WTC11 (cell line): ENCODE measurements around the gene CX3CR1. TPM values are rescaled to one million over a fixed set of nuclear protein-coding genes. Genes with fewer than 3 reads are reported as not detected.
"Not testable (repeated sequence)": the region's sequence is repeated elsewhere in the genome, so short reads cannot be mapped to it uniquely, and the experiment has no call there.

Experiments
- ATAC-seq: fragments of 200-7000 bp; cut with Tn5 transposase; 2 replicates; pipeline ENCODE4 v1.10.0; 2021; ENCODE audit warnings: mild to moderate bottlenecking, moderate library complexity
- CTCF ChIA-PET: fragments of 300-600 bp; sonication (Branson Sonifier 250); formaldehyde crosslinking; loops from one replicate; lab custom pipeline; 2021; ENCODE audit warnings: antibody characterized with exemption; lab: Charles Lee
- POLR2A ChIA-PET: fragments of 350-600 bp; sonication (Branson Sonifier 250); formaldehyde crosslinking; loops from one replicate; lab custom pipeline; 2021; ENCODE audit warnings: antibody characterized with exemption; lab: Charles Lee
- DNase-seq: peaks from one replicate; pipeline ENCODE4 v3.0.0; 2021; ENCODE audit warnings: low spot score
- H3K27ac Mint-ChIP-seq: 2 replicates; pipeline ENCODE4 v1.8.0; 2021; ENCODE audit warnings: mixed read lengths
- H3K27me3 Mint-ChIP-seq: 2 replicates; pipeline ENCODE4 v1.8.0; 2021; ENCODE audit warnings: low read depth, mild to moderate bottlenecking, moderate library complexity, mixed read lengths
- H3K36me3 Mint-ChIP-seq: 2 replicates; pipeline ENCODE4 v1.8.0; 2021; ENCODE audit warnings: mixed read lengths
- H3K4me1 Mint-ChIP-seq: 2 replicates; pipeline ENCODE4 v1.8.0; 2022; ENCODE audit warnings: mixed read lengths
- H3K4me3 Mint-ChIP-seq: 2 replicates; pipeline ENCODE4 v1.8.0; 2021; ENCODE audit warnings: mild to moderate bottlenecking, moderate library complexity, mixed read lengths
- H3K9me3 Mint-ChIP-seq: 2 replicates; pipeline ENCODE4 v1.8.0; 2021; ENCODE audit warnings: mixed read lengths
- ATF1 ChIP-seq: sonication (generic); formaldehyde crosslinking; IDR thresholded peaks from 2 replicates; pipeline ENCODE4 v1.8.1; 2023; ENCODE audit warnings: mild to moderate bottlenecking, moderate library complexity, missing genetic modification reagents
- CBFB ChIP-seq: sonication (generic); formaldehyde crosslinking; IDR thresholded peaks from 2 replicates; pipeline ENCODE4 v1.8.1; 2022; ENCODE audit warnings: mild to moderate bottlenecking, low read depth, missing genetic modification reagents
- FOXP1 ChIP-seq: sonication (generic); formaldehyde crosslinking; IDR thresholded peaks from 2 replicates; pipeline ENCODE4 v1.8.0; 2022; ENCODE audit warnings: missing genetic modification reagents, mild to moderate bottlenecking, moderate library complexity, borderline replicate concordance
- GABPB1 ChIP-seq: sonication (generic); formaldehyde crosslinking; IDR thresholded peaks from 2 replicates; pipeline ENCODE4 v1.8.1; 2023; ENCODE audit warnings: mild to moderate bottlenecking, missing genetic modification reagents
- GTF2I ChIP-seq: fragments of 250-450 bp; sonication (Bioruptor Pico); conservative IDR thresholded peaks from 2 replicates; pipeline ENCODE4 v1.4.0; 2021; ENCODE audit warnings: mild to moderate bottlenecking
- KAT7 ChIP-seq: sonication (generic); formaldehyde crosslinking; IDR thresholded peaks from 2 replicates; pipeline ENCODE4 v1.8.1; 2023; ENCODE audit warnings: missing genetic modification reagents, mild to moderate bottlenecking, borderline replicate concordance
- NR3C1 ChIP-seq: sonication (generic); formaldehyde crosslinking; conservative IDR thresholded peaks from 2 replicates; pipeline ENCODE4 v1.8.1; 2023; ENCODE audit warnings: low read depth, mild to moderate bottlenecking, missing genetic modification reagents
- OVOL2 ChIP-seq: fragments of 250-450 bp; sonication (Bioruptor Pico); IDR thresholded peaks from 2 replicates; pipeline ENCODE4 v1.9.0; 2021; ENCODE audit warnings: mild to moderate bottlenecking, borderline replicate concordance
- PRRX2 ChIP-seq: fragments of 250-450 bp; sonication (Bioruptor Pico); IDR thresholded peaks from 2 replicates; pipeline ENCODE4 v1.8.0; 2021; ENCODE audit warnings: mild to moderate bottlenecking
- RORB ChIP-seq: fragments of 250-450 bp; sonication (Bioruptor Pico); IDR thresholded peaks from 2 replicates; pipeline ENCODE4 v1.9.0; 2021; ENCODE audit warnings: mild to moderate bottlenecking
- TEAD1 ChIP-seq: sonication (generic); formaldehyde crosslinking; IDR thresholded peaks from 2 replicates; pipeline ENCODE4 v1.8.0; 2022; ENCODE audit warnings: mild to moderate bottlenecking, missing genetic modification reagents
- ZNF219 ChIP-seq: sonication (generic); formaldehyde crosslinking; IDR thresholded peaks from 2 replicates; pipeline ENCODE4 v1.8.0; 2023; ENCODE audit warnings: missing genetic modification reagents, mild to moderate bottlenecking, borderline replicate concordance
- total RNA-seq: library from RNA; stranded (reverse); gene quantifications from 3 replicates; pipeline ENCODE4 v1.2.3, GENCODE V29; 2021
- TF ChIP-seq, protein P1 (sequence below): sonication (generic); formaldehyde crosslinking; IDR thresholded peaks from 2 replicates; pipeline ENCODE4 v1.8.1; 2023; ENCODE audit warnings: mild to moderate bottlenecking, missing genetic modification reagents
- TF ChIP-seq, protein P2 (sequence below): fragments of 250-450 bp; sonication (Bioruptor Pico); IDR thresholded peaks from 2 replicates; pipeline ENCODE4 v2.1.2; 2022; ENCODE audit warnings: mild to moderate bottlenecking, moderate library complexity
- TF ChIP-seq, protein P3 (sequence below): fragments of 250-450 bp; sonication (Bioruptor Pico); IDR thresholded peaks from 2 replicates; pipeline ENCODE4 v1.9.0; 2021; ENCODE audit warnings: mild to moderate bottlenecking
- TF ChIP-seq, protein P4 (sequence below): sonication (generic); formaldehyde crosslinking; IDR thresholded peaks from 2 replicates; pipeline ENCODE4 v1.8.1; 2022; ENCODE audit warnings: low read depth, missing genetic modification reagents, borderline replicate concordance
- TF ChIP-seq, protein P5 (sequence below): sonication (generic); formaldehyde crosslinking; IDR thresholded peaks from 2 replicates; pipeline ENCODE4 v1.8.1; 2022; ENCODE audit warnings: mild to moderate bottlenecking, missing genetic modification reagents, moderate library complexity, borderline replicate concordance
- TF ChIP-seq, protein P6 (sequence below): sonication (generic); formaldehyde crosslinking; IDR thresholded peaks from 2 replicates; pipeline ENCODE4 v1.8.1; 2023; ENCODE audit warnings: mild to moderate bottlenecking, missing genetic modification reagents
- TF ChIP-seq, protein P7 (sequence below): sonication (generic); formaldehyde crosslinking; IDR thresholded peaks from 2 replicates; pipeline ENCODE4 v1.8.1; 2022; ENCODE audit warnings: low read depth, mild to moderate bottlenecking, moderate library complexity, missing genetic modification reagents, borderline replicate concordance
- TF ChIP-seq, protein P8 (sequence below): fragments of 250-450 bp; sonication (Bioruptor Pico); IDR thresholded peaks from 2 replicates; pipeline ENCODE4 v1.9.0; 2021; ENCODE audit warnings: moderate library complexity, mild to moderate bottlenecking, inconsistent platforms, borderline replicate concordance

Gene CX3CR1
- total RNA-seq, 1 experiment from 2014 or later = 0.11 TPM

DNA sequence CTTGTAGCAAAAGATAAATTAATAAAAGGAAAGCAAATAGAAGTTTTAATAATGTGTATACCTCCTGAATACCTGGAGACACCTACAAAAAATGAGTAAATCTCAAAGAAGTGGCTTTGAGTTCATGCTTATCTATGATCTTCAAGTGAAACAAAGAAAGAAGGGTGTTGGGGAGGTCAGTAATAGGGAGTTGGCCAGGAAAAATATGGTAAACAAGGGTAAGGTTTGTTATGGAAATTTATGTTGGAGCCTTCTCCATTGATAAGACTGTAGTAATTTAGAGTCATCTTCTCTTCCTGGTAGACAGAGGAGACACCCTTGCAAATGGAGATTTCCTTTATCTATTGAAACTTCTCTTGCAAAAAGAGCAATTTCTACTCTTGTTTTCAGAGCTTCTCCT is 43.1 kb upstream of the CX3CR1 start (continued):
- TF ChIP-seq, protein P1, sequence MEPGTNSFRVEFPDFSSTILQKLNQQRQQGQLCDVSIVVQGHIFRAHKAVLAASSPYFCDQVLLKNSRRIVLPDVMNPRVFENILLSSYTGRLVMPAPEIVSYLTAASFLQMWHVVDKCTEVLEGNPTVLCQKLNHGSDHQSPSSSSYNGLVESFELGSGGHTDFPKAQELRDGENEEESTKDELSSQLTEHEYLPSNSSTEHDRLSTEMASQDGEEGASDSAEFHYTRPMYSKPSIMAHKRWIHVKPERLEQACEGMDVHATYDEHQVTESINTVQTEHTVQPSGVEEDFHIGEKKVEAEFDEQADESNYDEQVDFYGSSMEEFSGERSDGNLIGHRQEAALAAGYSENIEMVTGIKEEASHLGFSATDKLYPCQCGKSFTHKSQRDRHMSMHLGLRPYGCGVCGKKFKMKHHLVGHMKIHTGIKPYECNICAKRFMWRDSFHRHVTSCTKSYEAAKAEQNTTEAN (CRISPR knock-in tag) = no peak
- TF ChIP-seq GTF2I (CRISPR knock-in tag) = no peak
- TF ChIP-seq NR3C1 (CRISPR knock-in tag) = no peak
- TF ChIP-seq, protein P2, sequence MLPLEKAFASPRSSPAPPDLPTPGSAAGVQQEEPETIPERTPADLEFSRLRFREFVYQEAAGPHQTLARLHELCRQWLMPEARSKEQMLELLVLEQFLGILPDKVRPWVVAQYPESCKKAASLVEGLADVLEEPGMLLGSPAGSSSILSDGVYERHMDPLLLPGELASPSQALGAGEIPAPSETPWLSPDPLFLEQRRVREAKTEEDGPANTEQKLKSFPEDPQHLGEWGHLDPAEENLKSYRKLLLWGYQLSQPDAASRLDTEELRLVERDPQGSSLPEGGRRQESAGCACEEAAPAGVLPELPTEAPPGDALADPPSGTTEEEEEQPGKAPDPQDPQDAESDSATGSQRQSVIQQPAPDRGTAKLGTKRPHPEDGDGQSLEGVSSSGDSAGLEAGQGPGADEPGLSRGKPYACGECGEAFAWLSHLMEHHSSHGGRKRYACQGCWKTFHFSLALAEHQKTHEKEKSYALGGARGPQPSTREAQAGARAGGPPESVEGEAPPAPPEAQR (CRISPR knock-in tag) = no peak
- TF ChIP-seq, protein P3, sequence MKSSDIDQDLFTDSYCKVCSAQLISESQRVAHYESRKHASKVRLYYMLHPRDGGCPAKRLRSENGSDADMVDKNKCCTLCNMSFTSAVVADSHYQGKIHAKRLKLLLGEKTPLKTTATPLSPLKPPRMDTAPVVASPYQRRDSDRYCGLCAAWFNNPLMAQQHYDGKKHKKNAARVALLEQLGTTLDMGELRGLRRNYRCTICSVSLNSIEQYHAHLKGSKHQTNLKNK (CRISPR knock-in tag) = no peak
- TF ChIP-seq, protein P4, sequence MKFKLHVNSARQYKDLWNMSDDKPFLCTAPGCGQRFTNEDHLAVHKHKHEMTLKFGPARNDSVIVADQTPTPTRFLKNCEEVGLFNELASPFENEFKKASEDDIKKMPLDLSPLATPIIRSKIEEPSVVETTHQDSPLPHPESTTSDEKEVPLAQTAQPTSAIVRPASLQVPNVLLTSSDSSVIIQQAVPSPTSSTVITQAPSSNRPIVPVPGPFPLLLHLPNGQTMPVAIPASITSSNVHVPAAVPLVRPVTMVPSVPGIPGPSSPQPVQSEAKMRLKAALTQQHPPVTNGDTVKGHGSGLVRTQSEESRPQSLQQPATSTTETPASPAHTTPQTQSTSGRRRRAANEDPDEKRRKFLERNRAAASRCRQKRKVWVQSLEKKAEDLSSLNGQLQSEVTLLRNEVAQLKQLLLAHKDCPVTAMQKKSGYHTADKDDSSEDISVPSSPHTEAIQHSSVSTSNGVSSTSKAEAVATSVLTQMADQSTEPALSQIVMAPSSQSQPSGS (CRISPR knock-in tag) = no peak
- no peak for TF ChIP-seq RORB

DNA sequence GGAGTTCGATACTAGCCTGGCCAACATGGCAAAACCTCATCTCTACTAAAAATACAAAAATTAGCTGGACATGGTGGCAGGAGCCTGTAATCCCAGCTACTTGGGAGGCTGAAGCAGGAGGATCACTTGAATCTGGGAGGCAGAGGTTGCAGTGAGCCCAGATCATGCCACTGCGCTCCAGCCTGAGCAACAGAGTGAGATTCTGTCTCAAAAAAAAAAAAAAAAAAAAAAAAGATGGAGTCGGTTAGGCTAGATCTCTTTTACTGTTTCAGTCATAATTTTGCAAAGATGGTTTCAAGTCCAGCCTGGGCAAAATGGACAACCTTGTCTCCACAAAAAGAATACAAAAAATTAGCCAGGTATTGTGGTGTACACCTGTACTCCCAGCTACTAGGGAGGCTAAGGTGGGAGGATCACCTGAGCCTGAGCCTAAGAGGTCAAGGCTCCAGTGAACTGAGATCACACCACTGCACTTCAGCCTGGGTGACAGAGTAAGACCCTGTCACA is 42.4 kb upstream of the CX3CR1 start:
- H3K36me3 Mint-ChIP-seq, H3K27me3 Mint-ChIP-seq, H3K4me3 Mint-ChIP-seq, H3K9me3 Mint-ChIP-seq, POLR2A ChIA-PET, DNase-seq, ATAC-seq, H3K27ac Mint-ChIP-seq: not testable (repeated sequence)
- CTCF ChIA-PET = interaction anchor here (1.0 to 1.6 kb wide), 2 partner anchors 34 to 56 kb away, joined by 3 to 6 read pairs; no protein-coding TSS in a partner anchor
- H3K4me1 Mint-ChIP-seq = peaks cover 14% of the 10 kb centered on the region

DNA sequence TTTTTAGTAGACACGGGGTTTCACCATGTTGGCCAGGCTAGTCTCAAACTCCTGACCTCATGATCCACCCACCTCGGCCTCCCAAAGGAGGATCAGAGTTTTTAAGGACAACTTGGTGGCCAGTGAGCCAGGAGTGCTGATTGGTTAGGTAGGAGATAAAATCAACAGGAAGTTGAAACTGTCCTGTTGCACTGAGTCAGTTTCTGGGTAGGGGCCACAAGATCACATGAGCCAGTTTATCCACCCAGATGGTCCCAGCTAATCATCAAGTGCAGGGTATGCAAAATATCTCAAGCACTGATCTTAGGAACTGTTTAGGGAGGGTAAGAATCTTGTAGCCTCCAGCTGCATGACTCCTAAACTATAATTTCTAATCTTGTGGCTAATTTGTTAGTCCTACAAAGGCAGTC is 41.7 kb upstream of the CX3CR1 start:
- not testable (repeated sequence) for ATAC-seq, H3K4me3 Mint-ChIP-seq, DNase-seq, H3K36me3 Mint-ChIP-seq, H3K27ac Mint-ChIP-seq, H3K27me3 Mint-ChIP-seq
- POLR2A ChIA-PET = interaction anchor here (0.7 kb wide), 1 partner anchor 105 kb away, joined by 5 read pairs; no protein-coding TSS in a partner anchor
- H3K9me3 Mint-ChIP-seq = peaks cover 13% of the 10 kb centered on the region
- H3K4me1 Mint-ChIP-seq = peaks cover 14% of the 10 kb centered on the region
- CTCF ChIA-PET = interaction anchor here (1.0 to 1.6 kb wide), 2 partner anchors 33 to 56 kb away, joined by 3 to 6 read pairs; no protein-coding TSS in a partner anchor

DNA sequence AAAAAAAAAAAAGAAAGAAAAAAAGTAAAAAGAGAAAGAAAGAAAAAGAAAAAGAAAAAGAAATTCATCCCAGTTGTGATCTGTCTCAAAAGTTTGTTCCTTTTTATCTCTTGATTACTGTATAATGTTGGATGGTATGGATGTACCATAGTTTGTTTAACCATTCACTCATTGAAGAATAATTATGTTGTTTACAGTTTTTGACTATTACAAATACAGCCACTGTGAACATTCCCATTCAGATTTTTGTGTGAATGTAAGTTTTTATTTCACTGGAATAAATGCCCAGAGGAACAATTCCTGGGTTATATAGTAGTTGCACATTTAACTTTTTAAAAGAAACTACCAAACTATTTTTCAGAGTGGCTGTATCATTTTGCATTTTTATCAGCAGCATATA is 39.4 kb upstream of the CX3CR1 start:
- Mint-ChIP-seq H3K27me3 (no peaks in the 10 kb centered on the region), H3K27ac (no peak overlapping the region), H3K4me1 (peaks cover 14% of the 10 kb centered on the region), H3K9me3 (peaks cover 30% of the 10 kb centered on the region), H3K4me3 (no peak overlapping the region), H3K36me3 (peaks cover 5% of the 10 kb centered on the region)
- CTCF ChIA-PET = interaction anchor here (0.6 to 1.1 kb wide), 3 partner anchors 28 to 140 kb away, joined by 3 read pairs; no protein-coding TSS in a partner anchor
- no peak for ATAC-seq
- POLR2A ChIA-PET = interaction anchor here (0.6 kb wide), 1 partner anchor 56 kb away, joined by 4 read pairs; no protein-coding TSS in a partner anchor
- DNase-seq = no peak
- no peak for TF ChIP-seq KAT7 (CRISPR knock-in tag)
- no peak for TF ChIP-seq GABPB1 (CRISPR knock-in tag)
- TF ChIP-seq, protein P5, sequence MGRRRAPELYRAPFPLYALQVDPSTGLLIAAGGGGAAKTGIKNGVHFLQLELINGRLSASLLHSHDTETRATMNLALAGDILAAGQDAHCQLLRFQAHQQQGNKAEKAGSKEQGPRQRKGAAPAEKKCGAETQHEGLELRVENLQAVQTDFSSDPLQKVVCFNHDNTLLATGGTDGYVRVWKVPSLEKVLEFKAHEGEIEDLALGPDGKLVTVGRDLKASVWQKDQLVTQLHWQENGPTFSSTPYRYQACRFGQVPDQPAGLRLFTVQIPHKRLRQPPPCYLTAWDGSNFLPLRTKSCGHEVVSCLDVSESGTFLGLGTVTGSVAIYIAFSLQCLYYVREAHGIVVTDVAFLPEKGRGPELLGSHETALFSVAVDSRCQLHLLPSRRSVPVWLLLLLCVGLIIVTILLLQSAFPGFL (CRISPR knock-in tag) = no peak
- TF ChIP-seq, protein P6, sequence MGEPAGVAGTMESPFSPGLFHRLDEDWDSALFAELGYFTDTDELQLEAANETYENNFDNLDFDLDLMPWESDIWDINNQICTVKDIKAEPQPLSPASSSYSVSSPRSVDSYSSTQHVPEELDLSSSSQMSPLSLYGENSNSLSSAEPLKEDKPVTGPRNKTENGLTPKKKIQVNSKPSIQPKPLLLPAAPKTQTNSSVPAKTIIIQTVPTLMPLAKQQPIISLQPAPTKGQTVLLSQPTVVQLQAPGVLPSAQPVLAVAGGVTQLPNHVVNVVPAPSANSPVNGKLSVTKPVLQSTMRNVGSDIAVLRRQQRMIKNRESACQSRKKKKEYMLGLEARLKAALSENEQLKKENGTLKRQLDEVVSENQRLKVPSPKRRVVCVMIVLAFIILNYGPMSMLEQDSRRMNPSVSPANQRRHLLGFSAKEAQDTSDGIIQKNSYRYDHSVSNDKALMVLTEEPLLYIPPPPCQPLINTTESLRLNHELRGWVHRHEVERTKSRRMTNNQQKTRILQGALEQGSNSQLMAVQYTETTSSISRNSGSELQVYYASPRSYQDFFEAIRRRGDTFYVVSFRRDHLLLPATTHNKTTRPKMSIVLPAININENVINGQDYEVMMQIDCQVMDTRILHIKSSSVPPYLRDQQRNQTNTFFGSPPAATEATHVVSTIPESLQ (CRISPR knock-in tag) = no peak
- TF ChIP-seq ZNF219 (CRISPR knock-in tag) = no peak
- TF ChIP-seq, protein P7, sequence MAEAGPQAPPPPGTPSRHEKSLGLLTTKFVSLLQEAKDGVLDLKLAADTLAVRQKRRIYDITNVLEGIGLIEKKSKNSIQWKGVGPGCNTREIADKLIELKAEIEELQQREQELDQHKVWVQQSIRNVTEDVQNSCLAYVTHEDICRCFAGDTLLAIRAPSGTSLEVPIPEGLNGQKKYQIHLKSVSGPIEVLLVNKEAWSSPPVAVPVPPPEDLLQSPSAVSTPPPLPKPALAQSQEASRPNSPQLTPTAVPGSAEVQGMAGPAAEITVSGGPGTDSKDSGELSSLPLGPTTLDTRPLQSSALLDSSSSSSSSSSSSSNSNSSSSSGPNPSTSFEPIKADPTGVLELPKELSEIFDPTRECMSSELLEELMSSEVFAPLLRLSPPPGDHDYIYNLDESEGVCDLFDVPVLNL (CRISPR knock-in tag) = no peak
- no peak for TF ChIP-seq CBFB (CRISPR knock-in tag)
- TF ChIP-seq ATF1 = no peak
- TF ChIP-seq FOXP1 (CRISPR knock-in tag) = no peak
- TF ChIP-seq OVOL2 (CRISPR knock-in tag) = no peak
- TF ChIP-seq, protein P8, sequence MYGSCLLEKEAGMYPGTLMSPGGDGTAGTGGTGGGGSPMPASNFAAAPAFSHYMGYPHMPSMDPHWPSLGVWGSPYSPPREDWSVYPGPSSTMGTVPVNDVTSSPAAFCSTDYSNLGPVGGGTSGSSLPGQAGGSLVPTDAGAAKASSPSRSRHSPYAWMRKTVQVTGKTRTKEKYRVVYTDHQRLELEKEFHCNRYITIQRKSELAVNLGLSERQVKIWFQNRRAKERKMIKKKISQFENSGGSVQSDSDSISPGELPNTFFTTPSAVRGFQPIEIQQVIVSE (CRISPR knock-in tag) = no peak
- no peak for TF ChIP-seq PRRX2
- no peak for TF ChIP-seq TEAD1
